Testis (tissue), 5 donors: ENCODE data around the gene ZNF223. TPM values are rescaled to one million over a fixed set of nuclear protein-coding genes. Genes with fewer than 3 reads are reported as not detected.

Source experiments
- DNase-seq: peaks from one replicate; pipeline ENCODE4 v3.0.0-alpha.2; 2019
- H3K27ac ChIP-seq, 2 donors: fragments of 200-600 bp; sonication (generic); one replicate each; pipeline ENCODE4 v1.5.1; 2019
- H3K27me3 ChIP-seq: fragments of 200-600 bp; sonication (generic); one replicate; pipeline ENCODE4 v1.5.1; 2019
- H3K36me3 ChIP-seq: fragments of 200-600 bp; sonication (generic); one replicate; pipeline ENCODE4 v1.5.1; 2017; ENCODE audit warnings: low read depth; ENCODE audit errors: missing control alignments
- H3K4me1 ChIP-seq: fragments of 200-600 bp; sonication (generic); one replicate; pipeline ENCODE4 v1.5.1; 2019
- H3K4me3 ChIP-seq, 2 donors: fragments of 200-600 bp; sonication (generic); one replicate each; pipeline ENCODE4 v1.5.1; 2017 to 2019
- H3K9me3 ChIP-seq: fragments of 200-600 bp; sonication (generic); one replicate; pipeline ENCODE4 v1.5.1; 2017
- POLR2A ChIP-seq: fragments of 450-650 bp; IDR thresholded peaks from one replicate; pipeline ENCODE4 v1.6.1; 2017; ENCODE audit warnings: antibody characterized with exemption, mild to moderate bottlenecking, moderate library complexity
- WGBS, 2 donors: methylation state at CpG; one replicate each; pipeline ENCODE4 v1.1.5; 2018; 5-methylcytosine and 5-hydroxymethylcytosine counted together
- intact Hi-C: fragments of 100-400 bp; cut with DNase I; formaldehyde crosslinking; loops from one replicate; pipeline ENCODE4 v1.15.1; 2023; ENCODE audit warnings: low total_unique reads
- long read RNA-seq, 2 donors: transcript quantifications; one replicate each; lab custom pipeline, GENCODE V29; 2026
- polyA plus RNA-seq: library from polyadenylated mRNA; stranded (reverse); fragments of 350-450 nt; fragmentation: Illumina TruSeq; extraction: RNeasy Lipid Tissue Mini Kit (QIAGEN cat#74804); gene quantifications from one replicate; pipeline ENCODE4 v1.2.3, GENCODE V29; 2014; ENCODE audit warnings: low read depth, low replicate concordance; ENCODE audit not compliant: insufficient read depth
- total RNA-seq, 2 donors: library from RNA; depleted of rRNA; stranded (reverse); fragments of >200 nt; gene quantifications; one replicate each; pipeline ENCODE4 v1.2.3, GENCODE V29; 2016
- TF ChIP-seq, protein P1 (sequence below), 3 experiments: fragments of 450-650 bp in 2 of 3; fragments of 200-600 bp in 1 of 3; sonication (generic) in 1 of 3; IDR thresholded peaks; one replicate each; pipeline ENCODE4 v1.5.1; 2016 to 2019; ENCODE audit warnings: antibody characterized with exemption in 3 of 3, mild to moderate bottlenecking in 2 of 3, moderate library complexity in 1 of 3

The ZNF223 gene
- total RNA-seq: 1 to 10 TPM; 4.5 to 4.8 TPM
- 6.1 TPM for polyA plus RNA-seq
- long read RNA-seq, donor 1, transcript ZNF223-201 (5 exons, 2,418 nt): major isoform, 5 of 7 reads
- long read RNA-seq, donor 1, partial matches to known transcripts: 0 of 7 reads
- long read RNA-seq, donor 1, other reads (novel, unspliced or antisense): 0 of 7 reads
- long read RNA-seq, donor 2, partial matches to known transcripts: 0 of 3 reads
- long read RNA-seq, donor 2, other reads (novel, unspliced or antisense): 0 of 3 reads

DNA sequence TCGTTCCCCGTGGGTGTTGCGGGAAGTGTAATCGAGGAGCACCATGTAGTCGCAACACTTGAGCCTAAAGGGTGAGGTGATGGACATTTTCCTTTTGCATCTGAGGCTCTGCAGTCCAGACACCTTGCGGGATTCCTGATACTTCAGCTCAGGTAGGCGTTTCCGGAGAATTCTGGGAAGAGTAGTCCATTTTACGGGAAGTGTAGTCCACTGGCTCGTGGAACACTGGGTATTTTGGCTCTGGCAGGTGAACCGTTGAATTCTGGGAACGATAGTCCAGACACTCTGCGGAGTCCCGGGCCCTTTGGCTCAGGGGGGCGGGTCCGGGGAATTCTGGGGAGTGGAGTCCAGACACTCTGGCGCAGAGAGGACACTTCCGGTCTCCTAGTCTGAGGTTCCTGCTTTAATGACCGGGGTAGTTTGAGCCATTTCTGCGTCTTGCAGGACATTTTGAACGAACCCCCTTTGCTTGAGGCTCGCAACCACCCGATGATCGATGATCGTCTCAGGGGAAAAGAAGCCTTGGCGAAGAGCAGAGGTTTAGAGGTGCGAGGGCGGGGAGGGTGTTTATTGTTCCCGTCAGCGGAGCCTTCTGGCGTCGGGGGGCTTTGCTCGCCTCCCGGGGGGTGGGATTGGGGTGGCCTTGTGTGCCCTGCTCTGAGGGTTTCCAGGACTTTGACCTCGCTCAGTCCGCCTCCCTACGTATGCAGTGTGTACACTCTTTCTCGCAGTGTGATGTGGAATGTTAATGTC, at the start of gene ZNF223:
TSS of gene ZNF223 (plus strand) at position 387 of the 753 bp plus-strand sequence. CDS start 3,141 bp downstream, outside the sequence.
- intact Hi-C loops: loop anchor here (10.0 kb wide), 1 partner anchor 63 kb away; the partner anchor contains the start of gene ZNF225
- 0 to 1% methylated on average over 20 to 36 of the region's 38 CpGs for WGBS, 2 donors

GRCh38 chr19:44002212-44002565, 49.6 kb upstream of the ZNF223 start:
- Histone ChIP-seq H3K27me3 (no peaks in the 10 kb centered on the region), H3K9me3 (no peaks in the 10 kb centered on the region), H3K4me1 (peaks cover 3% of the 10 kb centered on the region), H3K36me3 (no peaks in the 10 kb centered on the region), H3K4me3 (peak overlapping the region; percentile 73 to 87), H3K27ac (peak overlapping the region in 1 of 2 donors; percentile 46)
- 5 to 13% methylated on average over 8 of the region's 8 CpGs for WGBS, 2 donors
- no peak for DNase-seq
- TF ChIP-seq POLR2A: no peak
- TF ChIP-seq, protein P1, sequence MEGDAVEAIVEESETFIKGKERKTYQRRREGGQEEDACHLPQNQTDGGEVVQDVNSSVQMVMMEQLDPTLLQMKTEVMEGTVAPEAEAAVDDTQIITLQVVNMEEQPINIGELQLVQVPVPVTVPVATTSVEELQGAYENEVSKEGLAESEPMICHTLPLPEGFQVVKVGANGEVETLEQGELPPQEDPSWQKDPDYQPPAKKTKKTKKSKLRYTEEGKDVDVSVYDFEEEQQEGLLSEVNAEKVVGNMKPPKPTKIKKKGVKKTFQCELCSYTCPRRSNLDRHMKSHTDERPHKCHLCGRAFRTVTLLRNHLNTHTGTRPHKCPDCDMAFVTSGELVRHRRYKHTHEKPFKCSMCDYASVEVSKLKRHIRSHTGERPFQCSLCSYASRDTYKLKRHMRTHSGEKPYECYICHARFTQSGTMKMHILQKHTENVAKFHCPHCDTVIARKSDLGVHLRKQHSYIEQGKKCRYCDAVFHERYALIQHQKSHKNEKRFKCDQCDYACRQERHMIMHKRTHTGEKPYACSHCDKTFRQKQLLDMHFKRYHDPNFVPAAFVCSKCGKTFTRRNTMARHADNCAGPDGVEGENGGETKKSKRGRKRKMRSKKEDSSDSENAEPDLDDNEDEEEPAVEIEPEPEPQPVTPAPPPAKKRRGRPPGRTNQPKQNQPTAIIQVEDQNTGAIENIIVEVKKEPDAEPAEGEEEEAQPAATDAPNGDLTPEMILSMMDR (IDR thresholded peaks at IDR 0.05): no peak
- intact Hi-C loops: no loop called here

More for the DNA sequence above, at the start of gene ZNF223:
- peaks cover 6% of the 10 kb centered on the region for H3K4me1 ChIP-seq
- no peaks in the 10 kb centered on the region for H3K9me3 ChIP-seq
- peak within 1 kb of the TSS; percentile 71 to 75 for H3K4me3 ChIP-seq
- H3K36me3 ChIP-seq: no peaks in the 10 kb centered on the region
- peak within 1 kb of the TSS in 1 of 2 donors; percentile 65 for H3K27ac ChIP-seq
- TF ChIP-seq POLR2A: no peak
- TF ChIP-seq, protein P1 (IDR thresholded peaks at IDR 0.05): peak in 2 of 3 experiments; percentile 3 to 17
- no peaks in the 10 kb centered on the region for H3K27me3 ChIP-seq
- DNase-seq: peak; percentile 98

DNA sequence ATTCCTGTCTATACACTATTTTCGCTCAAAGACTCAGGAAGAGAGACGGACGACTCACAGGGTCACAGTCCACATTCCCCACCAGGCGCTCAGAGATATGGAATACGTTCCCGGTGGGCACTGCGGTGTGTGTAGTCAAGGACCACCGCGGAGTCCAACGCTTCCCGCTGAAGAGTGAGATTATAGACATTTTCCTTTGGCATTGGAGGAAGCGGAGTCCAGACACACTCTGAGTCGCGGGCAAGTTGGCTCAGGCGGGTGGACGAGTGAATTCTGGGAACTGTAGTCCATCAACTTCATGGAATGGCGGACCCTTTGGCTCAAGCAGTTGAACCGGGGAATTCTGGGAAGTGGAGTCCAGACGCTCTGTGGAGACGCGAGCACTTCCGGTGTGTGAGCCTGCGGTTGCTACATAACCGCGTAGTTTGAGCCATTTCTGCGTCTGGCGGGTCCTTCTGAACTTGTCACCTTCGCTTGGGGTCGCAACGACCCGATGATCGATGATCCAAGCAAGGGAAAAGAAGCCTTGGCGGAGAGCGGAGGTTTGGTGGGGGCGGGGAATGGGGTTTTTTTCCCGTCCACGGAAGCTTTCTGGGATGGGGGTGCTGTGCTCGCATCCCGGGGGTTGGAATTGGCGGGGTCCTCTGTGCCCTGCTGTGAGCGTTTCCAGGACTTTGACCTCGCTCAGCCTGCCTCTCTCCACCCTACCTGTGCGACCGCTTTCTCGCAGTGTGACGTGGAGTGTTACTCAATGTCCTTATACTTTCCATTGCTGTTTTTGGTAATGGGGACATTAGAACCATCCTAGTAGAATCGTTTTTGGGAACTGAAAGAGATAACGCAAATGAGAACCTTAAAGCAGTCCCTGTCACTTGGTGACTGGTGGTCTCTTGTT, 49.0 kb upstream of the ZNF223 start, which contains the start of gene ZNF230:
TSS of gene ZNF230 (plus strand) at position 392 of the 895 bp plus-strand sequence. CDS start 4,122 bp downstream, outside the sequence.
- intact Hi-C loops: no loop called here

GRCh38 chr19:44003461-44004009, 48.3 kb upstream of the ZNF223 start:
- Histone ChIP-seq H3K27ac (peak overlapping the region; percentile 33 to 46), H3K9me3 (no peaks in the 10 kb centered on the region), H3K4me3 (peak overlapping the region; percentile 73 to 87), H3K36me3 (no peaks in the 10 kb centered on the region), H3K4me1 (peaks cover 3% of the 10 kb centered on the region), H3K27me3 (no peaks in the 10 kb centered on the region)
- TF ChIP-seq POLR2A: no peak
- TF ChIP-seq, protein P1 (IDR thresholded peaks at IDR 0.05): no peak
- peak; percentile 33 for DNase-seq
- intact Hi-C loops: no loop called here
- 1 to 2% methylated on average over 15 of the region's 15 CpGs for WGBS, 2 donors

More for the DNA sequence above, 49.0 kb upstream of the ZNF223 start, which contains the start of gene ZNF230:
- peak within 1 kb of the TSS; percentile 73 to 87 for H3K4me3 ChIP-seq
- H3K27ac ChIP-seq: peak within 1 kb of the TSS; percentile 33 to 46
- no peak for TF ChIP-seq POLR2A
- TF ChIP-seq, protein P1 (IDR thresholded peaks at IDR 0.05): no peak
- peak; percentile 99 for DNase-seq
- peaks cover 3% of the 10 kb centered on the region for H3K4me1 ChIP-seq
- H3K27me3 ChIP-seq: no peaks in the 10 kb centered on the region
- H3K36me3 ChIP-seq: no peaks in the 10 kb centered on the region
- 0% methylated on average over 26 to 48 of the region's 48 CpGs for WGBS, 2 donors
- H3K9me3 ChIP-seq: no peaks in the 10 kb centered on the region
